Natural killer cell treated with Interleukin-12 subunit alpha and Interleukin-12 subunit beta and Interleukin-15 and Interleukin-18, amount 100 ng/mL, for 72 hours (primary cell): Measurements from ENCODE around the gene PEAR1. TPM values are rescaled to one million over a fixed set of nuclear protein-coding genes. Genes with fewer than 3 reads are reported as not detected.
A peak's percentile ranks its signal among the peaks of the same experiment; 100 is the strongest.

Source experiments
- ATAC-seq, 2 donors: fragments of 150-1000 bp; cut with Tn5 transposase in 1 of 2; sonication (Bioruptor Pico), chemical (Tn5 transposase) in 1 of 2; 2 replicates each; pipeline ENCODE4 v1.10.0; 2021
- DNase-seq: peaks from one replicate; pipeline ENCODE4 v3.0.0; 2022; ENCODE audit warnings: low spot score
- H3K27ac Mint-ChIP-seq, 2 donors: 1 replicate in 1 of 2; 2 replicates in 1 of 2; pipeline ENCODE4 v1.8.0; 2022; ENCODE audit warnings: mixed read lengths in 2 of 2, mild to moderate bottlenecking in 1 of 2, moderate library complexity in 1 of 2
- H3K27me3 Mint-ChIP-seq, 2 donors: 1 replicate in 1 of 2; 2 replicates in 1 of 2; pipeline ENCODE4 v1.8.0; 2022; ENCODE audit warnings: mixed read lengths in 2 of 2
- H3K36me3 Mint-ChIP-seq: one replicate; pipeline ENCODE4 v1.8.0; 2022; ENCODE audit warnings: mixed read lengths
- H3K4me1 Mint-ChIP-seq, 2 donors: 1 replicate in 1 of 2; 2 replicates in 1 of 2; pipeline ENCODE4 v1.8.0; 2022; ENCODE audit warnings: low read depth in 2 of 2, mixed read lengths in 2 of 2, mild to moderate bottlenecking in 1 of 2
- H3K4me3 Mint-ChIP-seq: one replicate; pipeline ENCODE4 v1.8.0; 2022; ENCODE audit warnings: mixed read lengths
- H3K9me3 Mint-ChIP-seq: 2 replicates; pipeline ENCODE4 v1.8.0; 2022; ENCODE audit warnings: mixed read lengths
- total RNA-seq, 2 donors: library from RNA; stranded (reverse); gene quantifications; one replicate each; pipeline ENCODE4 v1.2.3, GENCODE V29; 2022

The PEAR1 gene, protein sequence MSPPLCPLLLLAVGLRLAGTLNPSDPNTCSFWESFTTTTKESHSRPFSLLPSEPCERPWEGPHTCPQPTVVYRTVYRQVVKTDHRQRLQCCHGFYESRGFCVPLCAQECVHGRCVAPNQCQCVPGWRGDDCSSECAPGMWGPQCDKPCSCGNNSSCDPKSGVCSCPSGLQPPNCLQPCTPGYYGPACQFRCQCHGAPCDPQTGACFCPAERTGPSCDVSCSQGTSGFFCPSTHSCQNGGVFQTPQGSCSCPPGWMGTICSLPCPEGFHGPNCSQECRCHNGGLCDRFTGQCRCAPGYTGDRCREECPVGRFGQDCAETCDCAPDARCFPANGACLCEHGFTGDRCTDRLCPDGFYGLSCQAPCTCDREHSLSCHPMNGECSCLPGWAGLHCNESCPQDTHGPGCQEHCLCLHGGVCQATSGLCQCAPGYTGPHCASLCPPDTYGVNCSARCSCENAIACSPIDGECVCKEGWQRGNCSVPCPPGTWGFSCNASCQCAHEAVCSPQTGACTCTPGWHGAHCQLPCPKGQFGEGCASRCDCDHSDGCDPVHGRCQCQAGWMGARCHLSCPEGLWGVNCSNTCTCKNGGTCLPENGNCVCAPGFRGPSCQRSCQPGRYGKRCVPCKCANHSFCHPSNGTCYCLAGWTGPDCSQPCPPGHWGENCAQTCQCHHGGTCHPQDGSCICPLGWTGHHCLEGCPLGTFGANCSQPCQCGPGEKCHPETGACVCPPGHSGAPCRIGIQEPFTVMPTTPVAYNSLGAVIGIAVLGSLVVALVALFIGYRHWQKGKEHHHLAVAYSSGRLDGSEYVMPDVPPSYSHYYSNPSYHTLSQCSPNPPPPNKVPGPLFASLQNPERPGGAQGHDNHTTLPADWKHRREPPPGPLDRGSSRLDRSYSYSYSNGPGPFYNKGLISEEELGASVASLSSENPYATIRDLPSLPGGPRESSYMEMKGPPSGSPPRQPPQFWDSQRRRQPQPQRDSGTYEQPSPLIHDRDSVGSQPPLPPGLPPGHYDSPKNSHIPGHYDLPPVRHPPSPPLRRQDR
- under 1 TPM in 1 of 2 donors, not detected in 1; 0.64 TPM for total RNA-seq

DNA sequence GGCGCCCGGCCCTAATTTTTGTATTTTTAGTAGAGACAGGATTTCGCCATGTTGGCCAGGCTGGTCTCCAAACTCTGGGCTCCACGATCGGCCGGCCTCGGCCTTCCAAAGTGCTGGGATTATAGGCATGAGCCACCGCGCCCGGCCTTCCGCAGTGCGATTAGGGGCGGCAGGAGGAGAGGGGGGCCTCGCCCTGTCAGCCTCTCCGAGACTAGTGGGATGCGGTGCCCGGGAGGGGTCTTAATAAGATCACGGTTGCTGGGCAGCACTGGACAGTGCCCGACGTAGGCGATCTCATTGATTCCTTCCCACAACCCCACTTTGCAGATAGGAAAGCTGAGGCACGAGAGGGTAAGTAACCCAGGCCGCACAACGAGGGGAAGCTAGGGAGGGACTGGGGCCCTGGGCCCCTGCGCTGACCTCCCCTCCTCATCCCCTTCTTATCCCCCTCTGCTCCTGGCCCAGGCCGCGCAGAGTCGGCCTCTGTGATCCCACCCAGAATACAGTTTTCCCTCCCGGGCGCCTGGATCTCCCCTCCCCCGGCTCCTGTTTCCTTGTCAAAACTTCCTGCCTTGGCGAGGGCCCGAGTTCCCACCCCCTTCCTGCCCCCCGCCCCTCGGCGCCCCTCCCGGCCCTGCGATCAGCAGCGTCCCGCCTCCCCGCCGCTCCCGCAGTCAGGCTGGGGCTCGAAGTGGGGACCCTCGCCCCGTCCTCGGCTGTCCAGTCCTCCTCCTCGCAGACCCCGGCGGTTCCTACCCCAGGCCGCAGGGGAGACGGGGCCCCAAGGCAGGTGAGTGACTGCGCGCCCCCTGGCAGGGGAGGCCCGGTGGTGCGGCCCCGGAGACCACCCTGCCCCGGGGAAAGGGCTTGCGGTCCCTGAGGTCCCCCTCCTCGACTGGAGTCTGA lies at the start of gene PEAR1:
TSS of gene PEAR1 (plus strand) at position 671 of the 906 bp plus-strand sequence. CDS start 10,209 bp downstream, outside the sequence.
- Mint-ChIP-seq H3K27ac (peak within 1 kb of the TSS in 1 of 2 donors; percentile 41), H3K36me3 (no peaks in the 10 kb centered on the region), H3K9me3 (no peaks in the 10 kb centered on the region), H3K4me1 (peaks cover 6 to 10% of the 10 kb centered on the region in 2 donors), H3K4me3 (peak within 1 kb of the TSS; percentile 49), H3K27me3 (peaks cover 31 to 46% of the 10 kb centered on the region in 2 donors)
- no peak for DNase-seq
- no peak for ATAC-seq

DNA sequence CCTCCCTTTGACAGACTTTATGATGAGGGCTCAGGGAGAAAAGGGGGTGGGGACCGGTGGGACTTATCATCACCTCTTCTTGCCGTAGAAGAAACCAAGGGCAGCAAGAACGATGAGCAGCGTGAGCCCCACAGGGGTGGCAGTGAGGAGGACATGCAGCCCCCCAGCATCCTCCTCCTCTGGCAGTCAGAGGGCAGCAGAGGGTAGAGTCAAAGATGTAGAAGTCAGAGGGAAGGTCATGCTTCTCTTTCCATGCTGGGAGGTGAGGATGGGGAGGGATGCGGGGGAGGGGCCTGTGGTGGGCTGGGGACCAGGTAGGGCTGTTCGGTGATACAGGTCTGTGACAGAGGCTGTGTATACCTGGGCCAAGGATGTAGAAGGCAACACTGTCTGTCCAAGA lies 49.4 kb upstream of the PEAR1 start:
- ATAC-seq: no peak
- Mint-ChIP-seq H3K9me3 (no peaks in the 10 kb centered on the region), H3K4me3 (no peak overlapping the region), H3K36me3 (no peaks in the 10 kb centered on the region), H3K4me1 (peaks cover 11 to 32% of the 10 kb centered on the region in 2 donors), H3K27ac (no peak overlapping the region), H3K27me3 (peaks cover 34 to 39% of the 10 kb centered on the region in 2 donors)
- no peak for DNase-seq

DNA sequence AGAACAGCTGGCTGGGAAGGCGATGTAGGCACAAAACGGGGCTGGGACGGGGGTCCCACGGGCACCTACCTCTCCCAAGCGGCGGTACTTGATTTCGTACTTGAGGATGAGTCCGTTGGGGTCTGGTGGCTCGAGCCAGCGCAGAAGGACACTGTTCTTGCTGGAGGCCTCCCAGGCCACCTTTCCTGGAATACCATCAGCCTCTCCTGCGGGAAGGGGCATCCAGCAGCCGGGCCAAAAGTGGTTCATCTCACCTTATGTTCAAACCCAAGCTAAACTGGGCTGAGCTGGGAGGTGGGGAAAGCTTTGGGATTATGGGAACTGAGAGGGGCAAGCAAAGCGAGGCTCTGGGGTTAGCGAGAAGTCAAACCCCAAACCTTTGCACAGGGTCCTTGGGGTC lies 48.9 kb upstream of the PEAR1 start:
- Mint-ChIP-seq H3K36me3 (no peaks in the 10 kb centered on the region), H3K27ac (no peak overlapping the region), H3K4me1 (peaks cover 11 to 31% of the 10 kb centered on the region in 2 donors), H3K9me3 (no peaks in the 10 kb centered on the region), H3K27me3 (peaks cover 34 to 39% of the 10 kb centered on the region in 2 donors), H3K4me3 (no peak overlapping the region)
- no peak for ATAC-seq
- DNase-seq: no peak

DNA sequence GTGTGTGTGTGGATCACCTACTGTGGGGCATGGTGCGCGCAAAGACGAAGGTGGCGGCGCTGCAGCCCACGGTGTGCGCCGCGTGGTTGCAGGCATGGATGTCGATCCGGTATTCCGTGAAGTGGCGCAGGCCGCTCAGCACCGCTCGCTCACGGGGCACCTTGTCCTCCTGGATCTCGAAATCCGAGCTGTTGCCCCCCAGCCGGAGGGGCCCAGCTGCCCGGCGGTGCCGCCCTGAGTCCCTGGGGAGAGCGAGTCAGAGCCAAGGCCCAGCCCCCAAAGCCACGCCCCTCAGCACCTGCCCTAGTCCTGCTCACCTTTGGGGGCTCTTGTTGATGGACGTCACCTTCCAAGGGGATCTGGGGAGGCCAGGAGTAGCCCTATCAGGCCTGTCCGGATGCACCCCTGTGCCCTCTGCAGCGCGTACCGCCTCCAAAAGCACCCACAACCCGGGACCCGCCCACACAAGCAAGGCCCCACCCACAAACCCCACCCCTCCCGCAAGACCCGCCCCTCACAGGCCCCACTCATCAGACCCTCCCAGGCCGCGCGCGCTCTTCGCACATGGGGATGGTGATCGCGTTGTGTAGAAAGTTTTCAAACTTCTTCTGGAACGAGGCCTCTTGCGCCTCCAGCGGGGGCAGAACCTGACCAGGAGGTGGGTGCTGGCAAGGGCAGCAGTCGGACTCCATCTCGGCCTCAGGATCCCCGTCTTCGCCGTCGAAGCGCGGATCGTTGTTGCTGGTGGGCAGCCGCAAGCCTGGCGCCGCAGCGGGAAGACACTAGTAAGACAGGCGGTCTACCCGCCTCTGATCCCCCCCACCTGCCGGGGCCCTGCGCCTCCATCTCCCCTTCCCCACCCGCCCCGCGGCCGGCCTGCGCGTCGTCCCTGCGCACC lies 48.2 kb upstream of the PEAR1 start:
- Mint-ChIP-seq H3K4me1 (peaks cover 11 to 28% of the 10 kb centered on the region in 2 donors), H3K27me3 (peaks cover 34 to 36% of the 10 kb centered on the region in 2 donors), H3K27ac (no peak overlapping the region), H3K9me3 (no peaks in the 10 kb centered on the region), H3K4me3 (peak overlapping the region; percentile 20), H3K36me3 (no peaks in the 10 kb centered on the region)
- ATAC-seq: peak; percentile 45 to 73
- no peak for DNase-seq

DNA sequence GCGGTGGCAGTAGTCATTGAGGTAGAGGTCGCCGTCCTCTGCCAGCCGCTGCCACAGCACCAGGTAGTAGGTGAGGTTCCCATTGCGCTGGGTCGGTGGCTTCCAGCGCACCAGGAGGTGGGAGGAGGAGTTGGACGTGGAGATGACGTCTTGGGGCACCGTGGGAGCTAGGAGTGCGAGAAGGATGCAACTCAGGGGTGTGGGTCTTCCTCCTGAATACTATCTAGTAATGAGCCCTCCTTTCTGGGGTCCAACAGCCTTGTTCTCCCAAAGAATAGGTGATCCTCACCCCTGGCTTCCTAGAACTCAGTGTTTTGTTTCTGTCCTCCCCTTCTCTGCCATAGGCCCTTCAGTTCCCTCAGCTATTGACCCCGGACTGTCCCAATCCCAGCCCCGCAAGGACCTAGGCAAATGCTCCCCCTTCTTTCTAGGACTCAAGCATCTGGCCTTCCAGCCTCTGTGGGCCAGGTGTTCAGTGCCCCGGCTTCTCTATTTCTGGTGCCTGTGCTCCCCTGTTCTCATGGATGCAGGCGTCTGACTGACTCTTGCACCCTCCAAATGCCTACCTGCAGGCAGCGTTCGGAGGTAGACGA lies 47.5 kb upstream of the PEAR1 start:
- no peak for ATAC-seq
- no peak for DNase-seq
- H3K4me1 Mint-ChIP-seq: peaks cover 11 to 28% of the 10 kb centered on the region in 2 donors
- H3K27me3 Mint-ChIP-seq: peaks cover 34 to 36% of the 10 kb centered on the region in 2 donors
- H3K9me3 Mint-ChIP-seq: no peaks in the 10 kb centered on the region
- no peaks in the 10 kb centered on the region for H3K36me3 Mint-ChIP-seq
- no peak overlapping the region for H3K4me3 Mint-ChIP-seq
- no peak overlapping the region for H3K27ac Mint-ChIP-seq

DNA sequence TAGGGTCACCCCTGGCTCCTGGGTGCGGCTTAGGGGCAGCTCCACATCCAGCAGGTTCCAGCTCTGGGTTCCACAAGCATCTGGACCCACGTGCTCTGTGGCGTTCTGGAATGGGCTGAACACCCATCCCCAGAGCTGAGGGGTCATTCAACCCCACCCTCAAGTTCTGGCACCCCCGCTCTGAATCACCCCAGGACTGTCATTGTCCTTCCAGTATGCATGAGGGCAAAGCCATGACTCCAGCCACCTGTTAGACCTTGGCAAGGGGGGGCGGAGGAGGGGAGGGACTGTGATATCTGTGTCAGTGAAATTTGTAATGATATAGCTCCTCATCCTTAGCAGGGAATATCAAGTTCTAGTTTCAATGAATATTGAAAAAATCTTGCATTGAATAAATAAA lies 46.9 kb upstream of the PEAR1 start:
- H3K36me3 Mint-ChIP-seq: no peaks in the 10 kb centered on the region
- H3K27ac Mint-ChIP-seq: peak overlapping the region in 1 of 2 donors; percentile 20
- peaks cover 11 to 28% of the 10 kb centered on the region in 2 donors for H3K4me1 Mint-ChIP-seq
- no peaks in the 10 kb centered on the region for H3K9me3 Mint-ChIP-seq
- H3K4me3 Mint-ChIP-seq: no peak overlapping the region
- DNase-seq (no peak), ATAC-seq (no peak)
- peaks cover 34 to 36% of the 10 kb centered on the region in 2 donors for H3K27me3 Mint-ChIP-seq

DNA sequence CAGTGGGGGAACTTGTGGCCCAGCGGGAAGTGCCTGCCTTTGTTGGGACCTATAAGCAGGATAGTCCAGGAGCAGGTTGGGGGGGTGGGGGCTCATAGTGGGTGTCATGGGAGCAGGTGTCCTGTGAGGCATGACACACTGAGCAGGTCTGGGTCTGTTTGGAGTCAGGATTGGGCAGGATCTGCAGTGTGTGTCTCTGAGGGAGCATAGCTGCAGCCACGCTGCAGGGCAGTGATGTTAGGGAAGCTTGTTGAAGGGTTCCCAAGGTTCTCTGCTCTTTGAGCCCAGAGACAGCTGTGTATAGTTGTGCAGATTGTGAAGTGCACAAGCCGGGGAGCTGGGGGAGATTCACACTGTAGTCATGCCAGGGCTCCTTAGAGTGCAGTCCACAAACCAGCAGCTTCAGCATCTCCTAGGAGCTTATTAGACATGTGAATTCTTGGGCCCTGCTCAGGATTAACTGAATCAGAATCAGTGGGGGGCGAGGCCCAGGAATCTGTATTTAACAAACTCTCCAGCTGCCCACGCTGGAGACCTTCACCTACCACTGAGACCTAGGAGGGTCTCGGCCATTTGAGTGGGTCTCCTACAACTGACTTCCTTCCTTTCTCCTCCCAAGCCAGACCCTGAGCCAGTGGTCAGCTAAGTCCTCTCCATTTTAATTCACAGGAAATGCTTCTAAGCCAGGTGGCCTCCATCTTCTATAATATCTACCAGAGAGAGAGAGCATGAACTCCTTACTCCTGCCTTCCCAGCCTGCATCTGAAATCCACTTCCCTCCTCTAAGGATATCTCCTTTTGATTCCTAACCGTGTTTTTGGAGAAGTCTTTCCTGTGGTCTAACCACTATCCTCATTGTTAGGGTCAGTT lies 45.7 kb upstream of the PEAR1 start:
- H3K27me3 Mint-ChIP-seq: peaks cover 27 to 29% of the 10 kb centered on the region in 2 donors
- H3K4me3 Mint-ChIP-seq: no peak overlapping the region
- peak overlapping the region in 1 of 2 donors; percentile 76 for H3K27ac Mint-ChIP-seq
- no peak for ATAC-seq
- no peaks in the 10 kb centered on the region for H3K36me3 Mint-ChIP-seq
- H3K4me1 Mint-ChIP-seq: peaks cover 11 to 28% of the 10 kb centered on the region in 2 donors
- DNase-seq: no peak
- H3K9me3 Mint-ChIP-seq: no peaks in the 10 kb centered on the region

DNA sequence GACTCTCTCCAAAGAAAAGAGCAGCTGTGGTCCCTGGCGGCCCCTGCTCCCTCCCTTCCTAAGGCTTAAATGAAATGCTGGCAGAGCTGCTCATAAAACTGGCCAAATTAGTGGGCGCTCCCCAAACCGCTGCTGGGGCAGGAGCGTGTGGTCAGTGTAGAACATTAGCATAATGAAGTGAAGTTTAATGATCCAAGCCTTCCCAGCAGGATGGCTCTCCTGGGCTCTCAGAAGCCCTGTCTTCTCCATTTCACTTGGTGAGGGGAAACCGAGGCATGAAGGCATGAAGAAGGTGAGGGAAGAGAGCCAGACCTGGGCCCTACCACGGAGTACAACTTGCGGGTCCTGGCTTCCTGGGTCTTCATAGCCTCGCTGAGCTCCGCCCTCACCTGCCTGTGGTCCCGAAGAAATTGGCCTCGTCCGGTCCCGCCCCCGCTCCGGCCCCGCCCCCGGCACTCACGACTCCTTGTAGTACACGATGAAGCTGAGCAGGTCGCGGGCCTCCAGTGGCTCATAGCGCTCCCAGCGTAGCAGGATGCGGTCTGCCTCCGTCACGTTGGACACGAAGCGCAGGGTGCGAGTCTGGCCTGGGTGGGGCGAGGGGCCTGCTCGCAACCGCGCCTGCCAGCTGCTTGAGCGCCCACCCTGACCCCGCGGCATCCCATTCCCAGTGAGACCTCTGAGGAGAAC lies 44.9 kb upstream of the PEAR1 start:
- Mint-ChIP-seq H3K36me3 (no peaks in the 10 kb centered on the region), H3K27ac (peak overlapping the region in 1 of 2 donors; percentile 76), H3K9me3 (no peaks in the 10 kb centered on the region), H3K4me1 (peaks cover 11 to 31% of the 10 kb centered on the region in 2 donors), H3K27me3 (peaks cover 22 to 26% of the 10 kb centered on the region in 2 donors), H3K4me3 (no peak overlapping the region)
- ATAC-seq (peak; percentile 84 to 86), DNase-seq (peak; percentile 83)

DNA sequence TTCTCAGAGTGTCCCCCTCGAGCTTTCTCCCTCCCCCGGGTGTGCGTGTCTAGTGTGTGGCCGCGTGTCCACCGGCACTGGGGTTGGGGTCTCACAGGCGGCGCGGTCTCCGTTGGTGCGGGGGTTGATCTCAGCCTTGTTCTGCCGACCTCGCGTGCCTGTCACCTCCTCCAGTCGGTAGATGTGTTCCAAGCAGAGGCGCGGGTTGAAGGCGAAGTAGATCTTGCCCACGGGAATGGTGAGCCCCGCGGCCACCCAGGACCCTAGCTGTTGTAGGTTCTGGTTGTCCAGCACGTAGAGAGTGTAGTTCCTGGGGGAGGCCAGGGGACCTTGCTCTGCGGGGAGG lies 44.4 kb upstream of the PEAR1 start:
- Mint-ChIP-seq H3K9me3 (no peaks in the 10 kb centered on the region), H3K36me3 (no peaks in the 10 kb centered on the region), H3K4me3 (no peak overlapping the region), H3K4me1 (peaks cover 11 to 28% of the 10 kb centered on the region in 2 donors), H3K27me3 (peaks cover 17 to 23% of the 10 kb centered on the region in 2 donors), H3K27ac (peak overlapping the region in 1 of 2 donors; percentile 76)
- no peak for DNase-seq
- no peak for ATAC-seq

DNA sequence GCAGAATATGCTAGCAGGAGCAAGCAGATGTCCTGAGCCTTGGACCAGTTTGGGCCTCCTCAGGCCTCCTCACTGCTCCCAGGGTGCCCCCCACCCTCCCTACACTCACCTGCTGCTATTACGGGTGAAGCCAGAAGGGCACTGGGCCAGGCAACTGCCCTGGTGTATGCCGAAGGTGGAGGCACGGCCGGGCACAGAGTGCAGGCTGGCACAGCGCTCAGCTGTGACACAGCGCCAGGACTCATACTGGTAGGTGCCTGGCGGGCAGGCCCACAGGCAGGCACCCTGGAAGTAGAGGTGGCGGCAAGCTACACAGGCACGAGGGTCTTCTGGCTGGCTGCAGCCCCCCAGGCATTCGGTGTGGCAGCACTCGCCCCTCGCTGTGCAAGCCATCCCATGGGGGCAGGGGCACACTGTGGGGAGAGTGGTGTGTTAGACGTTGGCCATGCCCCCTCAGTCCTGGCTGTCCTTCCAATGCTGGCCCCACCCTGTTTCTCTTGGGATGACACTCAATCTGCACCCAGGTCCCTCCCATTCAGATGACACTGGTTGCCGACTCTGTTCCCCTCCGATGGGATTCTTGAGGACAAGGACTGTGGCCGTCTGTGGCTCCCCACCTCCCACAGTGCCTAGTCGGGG lies 41.6 kb upstream of the PEAR1 start:
- H3K27me3 Mint-ChIP-seq: peaks cover 3 to 17% of the 10 kb centered on the region in 2 donors

More for the DNA sequence above, 41.6 kb upstream of the PEAR1 start:
- H3K9me3 Mint-ChIP-seq: no peaks in the 10 kb centered on the region
- peaks cover 6 to 17% of the 10 kb centered on the region in 2 donors for H3K4me1 Mint-ChIP-seq
- no peak for ATAC-seq
- H3K4me3 Mint-ChIP-seq: no peak overlapping the region
- H3K27ac Mint-ChIP-seq: no peak overlapping the region
- DNase-seq: no peak
- no peaks in the 10 kb centered on the region for H3K36me3 Mint-ChIP-seq
